SK-N-SH treated with all-trans-retinoic acid at 6 μM for 48 hours (cell line): ENCODE measurements around the gene FERMT2.

Source experiments
- ARNTL ChIP-seq: fragments of 450-650 bp; formaldehyde crosslinking; IDR thresholded peaks from 2 replicates; pipeline ENCODE4 v1.5.0; 2020; ENCODE audit warnings: low read depth, mild to moderate bottlenecking, moderate library complexity, borderline replicate concordance
- CSDC2 ChIP-seq: fragments of 250-450 bp; sonication (Bioruptor Pico); IDR thresholded peaks from 2 replicates; pipeline ENCODE4 v1.5.0; 2020; ENCODE audit warnings: mild to moderate bottlenecking, moderate library complexity
- RARB ChIP-seq: fragments of 250-450 bp; sonication (Bioruptor Pico); IDR thresholded peaks from 2 replicates; pipeline ENCODE4 v1.8.0; 2021; ENCODE audit warnings: mild to moderate bottlenecking, moderate library complexity
- TOX ChIP-seq: fragments of 250-450 bp; sonication (Bioruptor Pico); IDR thresholded peaks from 2 replicates; pipeline ENCODE4 v1.8.0; 2021; ENCODE audit warnings: mild to moderate bottlenecking, moderate library complexity, borderline replicate concordance
- TSHZ2 ChIP-seq: fragments of 250-450 bp; sonication (Bioruptor Pico); IDR thresholded peaks from 2 replicates; pipeline ENCODE4 v1.5.0; 2020; ENCODE audit warnings: mild to moderate bottlenecking, moderate library complexity
- ZC3H10 ChIP-seq: fragments of 250-450 bp; sonication (Bioruptor Pico); IDR thresholded peaks from 2 replicates; pipeline ENCODE4 v1.5.1; 2021; ENCODE audit warnings: mild to moderate bottlenecking, moderate library complexity
- ZFP30 ChIP-seq: fragments of 450-650 bp; formaldehyde crosslinking; IDR thresholded peaks from 2 replicates; pipeline ENCODE4 v1.5.0; 2022; ENCODE audit warnings: mild to moderate bottlenecking, moderate library complexity
- ZNF8 ChIP-seq: fragments of 450-650 bp; formaldehyde crosslinking; IDR thresholded peaks from 2 replicates; pipeline ENCODE4 v1.5.0; 2020; ENCODE audit warnings: mild to moderate bottlenecking, moderate library complexity

GRCh38 chr14:52853522-52853854 lies 97.4 kb downstream of the FERMT2 start:
- no peak for TF ChIP-seq TOX (CRISPR knock-in tag)
- no peak for TF ChIP-seq ZC3H10 (CRISPR knock-in tag)
- TF ChIP-seq RARB (CRISPR knock-in tag): no peak
- no peak for TF ChIP-seq CSDC2 (CRISPR knock-in tag)
- TF ChIP-seq TSHZ2 (CRISPR knock-in tag): 0 out of 2 replicates have a peak, but pooled peaks have one; percentile 14
- no peak for TF ChIP-seq ZFP30 (CRISPR knock-in tag)
- TF ChIP-seq ZNF8 (CRISPR knock-in tag): no peak
- no peak for TF ChIP-seq ARNTL
